BLaER1 (cell line): Measurements from ENCODE around the gene AUTS2.

Experiments used
- H3K27ac ChIP-seq: shearing (Covaris generic); formaldehyde crosslinking; 2 replicates; pipeline ENCODE4 v1.8.1; 2022
- H3K27me3 ChIP-seq: shearing (Covaris generic); formaldehyde crosslinking; 2 replicates; pipeline ENCODE4 v1.8.1; 2022
- H3K36me3 ChIP-seq: shearing (Covaris generic); formaldehyde crosslinking; 2 replicates; pipeline ENCODE4 v1.8.1; 2022
- H3K4me1 ChIP-seq: shearing (Covaris generic); formaldehyde crosslinking; 2 replicates; pipeline ENCODE4 v1.8.1; 2022
- H3K4me2 ChIP-seq: shearing (Covaris generic); formaldehyde crosslinking; 2 replicates; pipeline ENCODE4 v1.8.1; 2022
- H3K4me3 ChIP-seq: shearing (Covaris generic); formaldehyde crosslinking; 2 replicates; pipeline ENCODE4 v1.8.1; 2022
- H3K9ac ChIP-seq: shearing (Covaris generic); formaldehyde crosslinking; 2 replicates; pipeline ENCODE4 v1.8.1; 2022
- H3K9me3 ChIP-seq: shearing (Covaris generic); formaldehyde crosslinking; 2 replicates; pipeline ENCODE4 v1.8.1; 2022
- H4K20me1 ChIP-seq: shearing (Covaris generic); formaldehyde crosslinking; 2 replicates; pipeline ENCODE4 v1.8.1; 2022
- Cebpa-rat ChIP-seq: shearing (Covaris generic); IDR thresholded peaks from 2 replicates; pipeline ENCODE4 v1.8.1; 2022

Gene AUTS2

DNA sequence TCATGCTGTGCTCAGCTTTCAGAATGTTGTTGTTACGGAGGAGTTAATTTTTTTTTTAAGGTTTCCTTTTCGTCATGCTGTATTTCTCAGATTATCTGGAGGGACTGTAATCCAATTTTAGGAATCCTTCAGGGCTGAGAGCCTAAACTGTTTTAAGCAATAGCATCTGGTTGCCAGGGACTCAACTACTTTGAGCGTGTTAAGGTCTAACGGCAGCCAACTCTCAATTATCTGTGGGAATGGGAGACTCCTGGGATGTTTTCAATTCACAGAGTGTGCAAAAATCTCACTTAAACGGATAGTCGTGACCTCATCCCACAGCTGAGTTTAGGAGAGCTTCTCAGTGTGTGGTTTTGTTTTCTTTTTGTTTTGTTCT, 291.7 kb downstream of the AUTS2 start:
- Histone ChIP-seq H3K4me2 (peak overlapping the region; percentile 8; the same call in 1 of the 2 replicates), H3K36me3 (no peaks in the 10 kb centered on the region), H3K4me3 (no peak overlapping the region), H3K9ac (no peak overlapping the region), H3K27me3 (no peaks in the 10 kb centered on the region), H4K20me1 (peaks cover 96% of the 10 kb centered on the region), H3K4me1 (peaks cover 32% of the 10 kb centered on the region), H3K9me3 (no peaks in the 10 kb centered on the region), H3K27ac (no peak overlapping the region)
- TF ChIP-seq Cebpa-rat = no peak

DNA sequence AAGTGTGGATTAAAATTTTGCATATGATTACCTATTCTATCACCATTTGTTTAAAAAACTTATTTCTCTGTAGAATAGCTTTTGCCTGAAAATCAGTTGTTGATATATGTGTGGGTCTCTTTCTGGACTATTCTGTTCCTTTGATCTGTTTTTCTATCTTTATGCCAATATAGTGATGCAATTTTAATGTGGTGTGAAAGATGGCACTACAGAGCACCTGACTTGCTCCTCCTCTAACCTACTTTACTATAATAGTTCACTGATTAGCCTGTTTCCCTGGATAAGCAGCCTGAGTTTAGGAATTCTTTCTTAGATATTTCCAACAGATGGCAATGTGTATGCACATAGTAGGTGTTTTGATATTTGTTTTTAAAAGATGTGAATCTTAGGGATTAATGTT, 294.5 kb downstream of the AUTS2 start:
- Histone ChIP-seq H3K27me3 (no peaks in the 10 kb centered on the region), H3K9me3 (no peaks in the 10 kb centered on the region), H3K4me3 (no peak overlapping the region), H3K27ac (no peak overlapping the region), H3K9ac (no peak overlapping the region), H3K36me3 (peaks cover 4% of the 10 kb centered on the region; the same call in 1 of the 2 replicates), H3K4me2 (no peak overlapping the region), H3K4me1 (peaks cover 53% of the 10 kb centered on the region), H4K20me1 (peaks cover 96% of the 10 kb centered on the region)
- no peak for TF ChIP-seq Cebpa-rat

DNA sequence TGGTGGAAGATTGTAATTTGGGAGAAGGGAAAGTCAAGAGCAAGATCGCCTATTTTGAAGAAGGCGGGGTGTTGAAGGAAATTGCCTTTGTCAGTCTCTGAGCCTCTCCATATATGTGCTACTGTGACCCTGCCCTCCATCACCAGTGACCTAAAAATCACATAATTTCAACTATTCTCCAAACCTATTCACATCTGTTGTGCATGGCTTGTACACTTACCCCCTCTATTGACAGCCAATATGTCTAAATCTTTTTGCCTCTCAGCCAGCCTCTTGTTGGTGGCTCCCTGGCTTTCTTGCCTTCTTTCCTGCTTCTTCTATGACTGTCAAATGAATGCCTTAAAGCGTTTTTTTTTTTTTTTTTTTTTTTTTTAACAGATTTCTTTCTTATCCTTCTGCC, 295.6 kb downstream of the AUTS2 start:
- Histone ChIP-seq H3K27me3 (no peaks in the 10 kb centered on the region), H3K4me1 (peaks cover 57% of the 10 kb centered on the region), H4K20me1 (peaks cover 97% of the 10 kb centered on the region), H3K36me3 (peaks cover 7% of the 10 kb centered on the region), H3K9me3 (no peaks in the 10 kb centered on the region), H3K4me3 (no peak overlapping the region), H3K4me2 (no peak overlapping the region), H3K27ac (no peak overlapping the region), H3K9ac (no peak overlapping the region)
- TF ChIP-seq Cebpa-rat = no peak

DNA sequence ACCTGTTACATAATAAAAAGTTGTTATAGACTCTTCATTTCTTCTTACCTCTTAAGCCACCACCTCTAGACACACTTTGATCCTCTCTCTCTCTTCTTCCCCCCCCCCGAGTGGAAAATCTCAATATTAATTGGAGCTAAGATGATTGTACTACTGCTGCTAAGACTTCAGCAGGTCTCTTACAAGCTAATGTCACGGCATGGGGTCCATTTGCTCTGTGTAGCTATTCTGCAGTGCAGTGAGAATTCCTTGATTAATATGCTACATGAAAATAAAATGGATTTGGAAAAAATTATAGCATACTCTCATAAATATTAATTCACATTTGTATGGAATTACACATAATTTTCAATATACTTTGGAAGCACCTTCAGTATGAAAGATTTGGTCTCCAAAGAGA, 297.2 kb downstream of the AUTS2 start:
- no peak for TF ChIP-seq Cebpa-rat
- H4K20me1 ChIP-seq = peaks cover 96% of the 10 kb centered on the region
- peaks cover 42% of the 10 kb centered on the region for H3K4me1 ChIP-seq

DNA sequence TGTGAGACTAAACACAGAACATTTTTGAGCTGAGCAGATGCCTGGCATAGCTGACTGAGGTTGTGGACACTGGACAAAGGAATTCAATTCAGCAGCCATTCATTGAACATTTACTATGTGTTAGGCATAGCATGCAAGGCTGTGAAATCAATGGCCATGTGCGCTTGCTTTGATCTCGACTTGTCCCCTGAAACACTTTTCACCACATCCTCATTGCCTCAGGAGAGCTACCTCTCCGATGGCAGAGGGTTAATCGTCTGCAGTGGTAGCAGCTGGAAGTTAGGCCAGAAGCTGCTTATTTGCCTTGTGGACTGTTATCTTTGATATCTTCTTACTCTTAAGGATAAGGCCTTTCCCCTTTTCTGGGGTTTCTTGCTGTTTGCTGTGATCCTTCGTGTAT, 297.8 kb downstream of the AUTS2 start:
- H4K20me1 ChIP-seq = peaks cover 96% of the 10 kb centered on the region
- peaks cover 24% of the 10 kb centered on the region for H3K36me3 ChIP-seq
- no peak overlapping the region for H3K4me3 ChIP-seq
- H3K9ac ChIP-seq = no peak overlapping the region
- TF ChIP-seq Cebpa-rat = no peak
- peaks cover 35% of the 10 kb centered on the region for H3K4me1 ChIP-seq
- no peaks in the 10 kb centered on the region for H3K27me3 ChIP-seq
- no peaks in the 10 kb centered on the region for H3K9me3 ChIP-seq
- H3K4me2 ChIP-seq = peak overlapping the region; percentile 41
- no peak overlapping the region for H3K27ac ChIP-seq

More for the DNA sequence above, 297.2 kb downstream of the AUTS2 start:
- Histone ChIP-seq H3K4me2 (peak overlapping the region; percentile 41; the same call in 1 of the 2 replicates), H3K4me3 (no peak overlapping the region), H3K27me3 (no peaks in the 10 kb centered on the region), H3K27ac (no peak overlapping the region), H3K9ac (no peak overlapping the region), H3K36me3 (peaks cover 23% of the 10 kb centered on the region), H3K9me3 (no peaks in the 10 kb centered on the region)

DNA sequence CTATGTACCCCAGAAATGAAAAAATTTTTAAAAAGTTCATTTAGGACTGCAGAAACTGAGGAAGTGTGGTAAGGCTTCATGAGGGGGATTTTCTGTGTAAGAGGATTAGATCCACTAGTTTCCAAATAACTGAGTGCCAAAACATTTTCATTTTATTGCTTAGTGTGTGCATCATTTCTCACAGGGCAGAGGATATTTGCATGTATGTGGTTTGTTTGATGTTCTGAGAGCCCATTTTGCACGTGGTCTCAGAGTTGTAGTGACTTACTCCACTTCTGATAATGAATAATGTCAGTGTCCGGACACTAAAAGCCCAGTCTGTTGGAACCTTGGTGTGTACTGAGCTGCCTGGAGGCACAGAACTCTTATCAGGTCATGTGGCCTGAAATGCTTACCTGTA, 299.9 kb downstream of the AUTS2 start:
- peaks cover 96% of the 10 kb centered on the region for H4K20me1 ChIP-seq
- TF ChIP-seq Cebpa-rat = no peak
- no peaks in the 10 kb centered on the region for H3K27me3 ChIP-seq
- H3K36me3 ChIP-seq = peaks cover 24% of the 10 kb centered on the region
- H3K4me1 ChIP-seq = peaks cover 48% of the 10 kb centered on the region
- no peak overlapping the region for H3K9ac ChIP-seq
- H3K4me3 ChIP-seq = no peak overlapping the region
- no peak overlapping the region for H3K27ac ChIP-seq
- H3K4me2 ChIP-seq = 0 out of 2 replicates have a peak overlapping the region, but pooled peaks have one; percentile 10
- H3K9me3 ChIP-seq = no peaks in the 10 kb centered on the region

GRCh38 chr7:69903410-69903809, 305.1 kb downstream of the AUTS2 start:
- Histone ChIP-seq H3K9ac (no peak overlapping the region), H3K4me1 (peaks cover 58% of the 10 kb centered on the region), H3K27me3 (no peaks in the 10 kb centered on the region), H3K9me3 (no peaks in the 10 kb centered on the region), H3K36me3 (peaks cover 21% of the 10 kb centered on the region), H3K27ac (0 out of 2 replicates have a peak overlapping the region, but pooled peaks have one; percentile 3), H3K4me2 (peak overlapping the region; percentile 36), H4K20me1 (peaks cover 99% of the 10 kb centered on the region), H3K4me3 (no peak overlapping the region)
- no peak for TF ChIP-seq Cebpa-rat

DNA sequence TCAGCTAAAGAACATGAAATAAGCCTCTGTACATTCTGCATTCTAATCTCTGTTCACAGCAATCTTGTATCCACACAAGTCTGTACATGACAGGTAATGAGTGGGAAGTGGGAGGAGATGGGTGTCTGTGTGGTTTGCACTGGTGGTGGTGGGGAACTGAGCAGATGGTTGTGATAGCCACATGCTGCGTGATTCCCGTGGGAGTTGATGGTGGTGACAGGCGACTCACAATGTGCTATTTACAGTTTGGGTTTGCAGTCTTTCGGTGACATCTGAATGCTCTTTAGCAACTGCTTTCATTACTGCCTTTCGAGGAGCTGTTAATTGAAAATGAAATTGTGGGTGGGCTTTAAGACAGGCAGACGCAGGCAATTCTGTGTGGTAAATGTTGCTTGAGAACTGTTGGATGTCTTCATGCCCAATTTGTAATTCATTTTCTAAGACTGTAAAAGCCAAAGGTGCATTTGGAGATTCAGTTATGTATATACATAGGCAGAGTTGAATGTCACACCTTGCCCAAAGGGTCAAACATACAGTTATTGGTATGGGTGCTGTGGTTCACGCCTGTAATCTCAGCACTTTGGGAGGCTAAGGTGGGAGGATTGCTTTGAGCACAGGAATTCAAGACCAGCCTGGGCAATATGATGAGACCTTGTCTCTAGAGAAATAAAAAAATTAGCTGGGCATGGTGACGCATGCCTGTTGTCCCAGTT, 308.2 kb downstream of the AUTS2 start:
- no peaks in the 10 kb centered on the region for H3K27me3 ChIP-seq
- H3K4me3 ChIP-seq = 0 out of 2 replicates have a peak overlapping the region, but pooled peaks have one; percentile 15
- peak overlapping the region; percentile 21; the same call in 1 of the 2 replicates for H3K9ac ChIP-seq
- peak overlapping the region; percentile 85 for H3K4me2 ChIP-seq
- peak overlapping the region; percentile 57 for H3K27ac ChIP-seq
- H3K9me3 ChIP-seq = peaks cover 17% of the 10 kb centered on the region
- peaks cover 57% of the 10 kb centered on the region for H3K4me1 ChIP-seq
- peaks cover 21% of the 10 kb centered on the region for H3K36me3 ChIP-seq
- no peak for TF ChIP-seq Cebpa-rat
- peaks cover 74% of the 10 kb centered on the region for H4K20me1 ChIP-seq

DNA sequence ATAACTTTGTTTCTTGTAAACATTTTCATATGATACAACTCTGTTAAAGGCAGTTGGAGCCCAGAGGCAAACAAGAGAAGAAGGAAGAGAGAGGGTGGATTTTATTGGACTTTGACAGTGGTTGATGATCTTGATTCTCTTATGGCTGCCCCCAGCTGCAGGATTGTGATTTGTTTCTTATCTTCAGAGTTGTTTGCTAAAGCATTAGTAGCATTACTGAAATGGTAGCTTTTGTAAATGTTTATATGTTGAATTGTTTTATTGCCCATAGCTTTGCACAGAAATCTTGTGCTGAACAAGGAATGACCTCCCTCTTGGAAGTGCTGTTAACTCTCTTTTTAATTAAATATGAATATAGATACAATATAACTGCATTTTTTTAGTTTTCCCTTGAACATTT, 309.4 kb downstream of the AUTS2 start:
- Histone ChIP-seq H3K4me3 (no peak overlapping the region), H3K9me3 (peaks cover 30% of the 10 kb centered on the region), H3K9ac (no peak overlapping the region), H4K20me1 (peaks cover 70% of the 10 kb centered on the region), H3K27ac (no peak overlapping the region), H3K27me3 (no peaks in the 10 kb centered on the region), H3K36me3 (peaks cover 34% of the 10 kb centered on the region), H3K4me1 (peaks cover 48% of the 10 kb centered on the region), H3K4me2 (peak overlapping the region; percentile 4)
- no peak for TF ChIP-seq Cebpa-rat

DNA sequence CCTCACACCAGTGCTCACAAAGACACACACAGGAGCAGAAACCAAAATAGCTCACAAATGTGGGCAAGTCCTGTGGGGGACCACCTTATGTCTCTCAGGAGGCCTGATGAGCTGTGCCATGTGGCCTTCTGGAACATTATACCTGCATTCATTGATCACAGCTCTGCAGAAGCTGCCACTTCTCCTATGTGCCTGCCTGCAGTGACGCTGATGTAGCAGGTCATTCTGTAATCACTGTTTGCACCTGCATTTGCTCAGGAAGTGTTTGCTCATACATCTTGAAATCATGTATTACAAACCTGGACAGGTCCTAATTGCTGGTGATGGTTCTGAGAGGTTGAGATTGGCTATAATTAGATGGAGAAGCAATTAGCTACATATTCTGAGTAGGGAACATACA, 310.2 kb downstream of the AUTS2 start:
- peak overlapping the region; percentile 4; the same call in 1 of the 2 replicates for H3K4me2 ChIP-seq
- H3K4me1 ChIP-seq = peaks cover 41% of the 10 kb centered on the region
- no peak for TF ChIP-seq Cebpa-rat
- H3K27ac ChIP-seq = no peak overlapping the region
- H3K9ac ChIP-seq = no peak overlapping the region
- peaks cover 33% of the 10 kb centered on the region for H3K9me3 ChIP-seq
- peaks cover 36% of the 10 kb centered on the region for H3K36me3 ChIP-seq
- H3K4me3 ChIP-seq = no peak overlapping the region
- no peaks in the 10 kb centered on the region for H3K27me3 ChIP-seq
- peaks cover 66% of the 10 kb centered on the region for H4K20me1 ChIP-seq
